Measurements from ENCODE around the gene CCM2.

Gene CCM2

DNA sequence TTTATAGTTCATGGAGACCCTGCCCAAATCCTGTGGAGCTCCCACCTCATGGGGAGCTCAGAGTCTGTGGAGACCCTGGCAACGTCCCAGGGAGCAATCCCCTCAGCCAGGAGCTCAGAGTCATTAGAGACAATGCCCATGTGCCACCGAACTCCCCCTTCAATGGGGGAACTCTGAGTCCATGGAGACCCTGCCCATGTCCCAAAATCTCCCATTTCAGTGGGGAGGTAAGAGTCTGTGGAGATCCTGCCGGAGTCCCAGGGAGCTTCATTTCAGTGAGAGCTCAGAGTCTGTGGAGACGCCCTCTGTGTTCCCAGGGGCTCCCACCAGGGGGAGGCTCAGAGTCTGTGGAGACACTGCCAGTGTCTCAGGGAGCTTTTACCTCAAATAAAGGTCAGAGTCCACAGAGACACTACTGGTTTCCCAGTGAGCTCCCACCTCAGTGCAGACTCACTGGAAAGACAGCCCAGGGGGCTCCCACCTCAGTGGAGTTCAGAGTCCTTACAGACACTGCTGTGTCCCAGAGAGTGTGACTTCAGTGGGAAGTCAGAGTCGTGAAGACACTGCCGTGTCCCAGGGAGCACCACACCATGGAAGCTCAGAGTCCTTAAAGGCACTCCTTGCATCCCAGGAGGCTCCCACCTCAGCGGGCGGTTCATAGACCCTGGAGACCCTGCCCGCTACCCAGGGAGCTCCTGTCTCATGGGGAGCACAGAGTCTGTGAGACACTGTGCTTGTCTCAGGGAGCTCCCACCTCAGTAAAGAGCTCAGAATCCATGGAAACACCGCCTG, 26.2 kb upstream of the CCM2 start:
- FAIRE-seq (no peak), DNase-seq (ENCODE audit: insufficient read length, low spot score) (no peak)
- no peak for TF ChIP-seq POLR2A (IDR thresholded peaks at IDR 0.05; ENCODE audit: low read depth, low read length)

DNA sequence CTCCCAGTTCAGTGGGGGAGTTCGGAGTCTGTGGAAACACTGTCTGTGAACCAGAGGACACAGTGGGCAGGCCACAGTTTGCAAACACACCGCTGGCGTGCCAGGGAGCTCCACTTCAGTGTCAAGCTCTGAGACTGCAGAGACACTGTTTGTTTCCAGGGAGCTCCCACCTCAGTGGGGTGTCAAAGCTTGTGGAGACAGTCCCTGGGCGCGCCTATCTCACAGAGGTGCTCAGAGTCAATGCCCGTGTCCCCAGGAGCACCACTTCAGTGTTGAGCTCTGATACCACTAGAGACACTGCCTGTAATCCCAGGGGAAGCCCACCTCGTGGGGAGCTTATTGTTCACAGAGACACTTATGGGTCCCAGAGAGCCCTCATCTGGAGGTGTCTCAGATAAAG, 25.5 kb upstream of the CCM2 start:
- DNase-seq (ENCODE audit: insufficient read length, low spot score): no peak
- TF ChIP-seq POLR2A (IDR thresholded peaks at IDR 0.05; ENCODE audit: low read depth, low read length): no peak
- FAIRE-seq: no peak

DNA sequence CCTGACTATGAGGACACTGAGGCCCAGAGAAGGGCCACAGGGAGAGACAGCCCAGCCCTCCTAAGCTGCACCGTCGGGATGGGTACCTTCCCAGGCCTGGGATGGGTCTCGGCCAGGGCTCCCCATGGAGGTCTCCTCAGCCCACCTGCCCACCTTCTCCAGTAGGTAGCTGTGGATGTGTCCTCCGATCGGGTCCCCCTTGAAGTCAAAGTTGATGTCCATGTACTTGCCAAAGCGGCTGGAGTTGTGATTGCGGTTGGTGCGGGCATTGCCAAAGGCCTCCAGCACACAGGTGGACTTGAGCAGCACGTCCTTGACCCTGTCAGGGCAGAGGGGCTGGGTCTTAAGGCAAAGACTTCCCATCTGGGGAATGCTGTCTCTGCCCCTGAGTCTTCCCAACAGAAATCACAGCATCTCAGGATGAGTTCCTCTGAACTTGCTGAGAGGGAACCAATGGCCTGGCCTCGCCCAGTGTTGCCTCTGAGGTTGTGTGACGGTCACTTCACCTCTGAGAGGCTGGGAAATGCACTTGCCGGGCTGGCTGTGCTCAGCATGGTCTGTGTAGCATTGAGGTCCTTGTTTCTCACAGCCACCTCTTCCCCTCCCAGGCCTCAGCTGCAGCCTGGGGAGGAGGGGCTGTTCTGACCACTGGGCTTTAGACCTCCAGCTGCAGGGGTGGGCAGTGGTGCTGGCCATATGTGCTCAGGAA, 24.5 kb upstream of the CCM2 start:
- DNase-seq (ENCODE audit: insufficient read length, low spot score) (no peak), FAIRE-seq (no peak)
- no peak for TF ChIP-seq POLR2A (IDR thresholded peaks at IDR 0.05; ENCODE audit: low read depth, low read length)

DNA sequence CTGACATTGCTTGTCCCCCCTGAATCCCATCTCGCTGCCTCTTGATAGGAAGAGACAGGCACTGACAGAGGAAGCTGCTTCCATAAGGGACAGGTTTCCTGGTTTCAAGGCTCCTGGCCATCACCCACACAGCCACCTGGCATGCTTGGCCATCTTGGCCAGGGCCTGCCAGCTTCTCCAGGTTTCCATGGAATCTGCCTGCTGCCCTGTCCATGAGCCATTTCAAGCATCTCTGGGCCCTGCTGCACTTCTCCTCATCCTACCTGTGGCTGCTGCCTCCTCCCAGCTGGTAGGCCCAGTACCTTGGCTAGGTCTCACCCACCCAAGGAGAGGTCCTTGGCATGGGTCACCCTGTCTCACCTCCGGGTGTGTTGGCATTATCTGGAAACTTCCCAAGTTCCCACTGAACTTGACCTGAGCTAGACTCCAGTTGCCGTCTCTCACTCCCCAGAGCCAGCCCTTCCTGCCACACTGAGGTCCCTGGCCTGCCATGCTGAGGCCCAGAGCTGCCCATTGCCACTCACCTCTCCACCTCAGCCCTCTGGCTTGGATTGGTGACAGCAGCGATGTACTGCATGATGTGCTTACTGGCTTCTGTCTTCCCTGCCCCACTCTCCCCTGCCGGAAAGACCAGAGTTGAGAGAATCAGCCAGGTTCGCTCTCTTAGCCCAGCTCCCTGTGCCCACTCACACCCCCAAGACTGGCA, 23.8 kb upstream of the CCM2 start:
- DNase-seq (ENCODE audit: insufficient read length, low spot score) (no peak), FAIRE-seq (no peak)
- no peak for TF ChIP-seq POLR2A (IDR thresholded peaks at IDR 0.05; ENCODE audit: low read depth, low read length)

DNA sequence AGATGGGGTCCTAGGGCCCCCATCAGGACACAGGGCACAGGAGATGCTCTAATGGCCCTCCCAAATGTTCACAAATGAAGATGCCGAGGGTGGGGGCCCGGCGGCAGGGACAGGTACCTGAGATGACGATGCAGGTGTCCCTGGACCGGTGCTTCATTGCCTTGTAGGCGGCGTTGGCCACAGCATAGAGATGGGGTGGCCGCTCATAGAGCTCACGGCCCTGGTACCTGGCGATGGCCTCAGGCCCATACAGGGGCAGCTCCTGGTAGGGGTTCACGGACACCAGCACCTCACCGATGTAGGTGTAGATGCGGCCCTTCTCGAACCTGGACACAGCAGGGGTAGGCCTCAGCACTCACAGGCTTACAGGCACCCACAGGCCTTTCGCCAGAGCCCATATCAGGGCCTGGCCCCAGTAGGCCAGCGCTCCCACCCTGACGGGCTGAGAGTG, 23.2 kb upstream of the CCM2 start:
- FAIRE-seq (no peak), DNase-seq (ENCODE audit: insufficient read length, low spot score) (no peak)
- no peak for TF ChIP-seq POLR2A (IDR thresholded peaks at IDR 0.05; ENCODE audit: low read depth, low read length)

DNA sequence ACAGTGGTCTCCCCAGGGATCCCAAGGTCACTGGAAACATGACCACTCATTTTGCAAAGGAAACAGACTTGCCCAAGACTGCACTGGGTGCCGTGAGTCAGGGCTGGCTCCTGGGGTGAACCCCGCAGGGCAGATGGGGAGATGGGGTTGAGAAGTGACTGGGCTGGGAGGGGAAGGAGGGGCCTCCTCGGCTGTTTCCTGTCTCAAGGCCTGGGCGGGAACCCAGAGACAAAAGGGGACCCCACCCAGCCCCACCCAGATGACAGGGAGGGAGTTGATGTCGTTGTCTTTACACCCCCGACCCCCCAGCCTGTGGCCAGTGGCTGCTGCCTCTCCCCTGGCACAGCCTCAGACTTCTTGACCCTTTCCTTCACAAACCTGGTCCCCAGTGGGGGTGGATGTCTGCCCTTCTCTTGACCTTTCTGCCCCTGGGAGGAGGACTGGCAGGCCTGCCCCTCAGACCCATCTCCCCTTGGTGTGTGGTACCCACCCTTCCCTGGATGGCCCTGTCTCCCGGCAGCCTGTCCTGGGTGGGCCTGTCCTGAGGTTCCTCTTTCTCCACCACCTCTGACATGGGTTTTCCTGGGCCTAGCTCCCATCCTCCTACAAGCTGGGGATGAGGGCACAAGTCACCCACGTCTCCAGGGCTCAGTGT, 22.6 kb upstream of the CCM2 start:
- DNase-seq (ENCODE audit: insufficient read length, low spot score) (peak; percentile 95), FAIRE-seq (no peak)
- no peak for TF ChIP-seq POLR2A (IDR thresholded peaks at IDR 0.05; ENCODE audit: low read depth, low read length)

DNA sequence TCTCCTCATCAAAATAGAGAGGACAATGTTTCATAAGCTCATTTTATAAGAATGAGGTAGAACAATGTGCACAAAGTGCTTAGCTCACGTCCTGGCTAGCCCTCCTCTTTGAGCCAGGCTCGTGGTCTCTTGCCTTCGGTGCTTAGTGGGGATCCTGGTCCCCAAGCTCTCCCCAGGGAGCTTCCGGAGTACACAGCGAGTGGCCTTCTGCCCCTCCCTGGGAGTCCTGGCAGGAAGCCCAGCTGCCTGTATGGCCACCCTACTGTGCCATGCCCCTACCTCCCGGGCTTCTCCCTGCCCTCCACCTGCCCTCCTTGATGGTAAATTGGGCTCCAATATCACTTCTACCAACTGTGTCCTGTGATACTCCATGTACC, 22.1 kb upstream of the CCM2 start:
- FAIRE-seq (no peak), DNase-seq (ENCODE audit: insufficient read length, low spot score) (peak; percentile 72)
- TF ChIP-seq POLR2A (IDR thresholded peaks at IDR 0.05; ENCODE audit: low read depth, low read length): no peak

DNA sequence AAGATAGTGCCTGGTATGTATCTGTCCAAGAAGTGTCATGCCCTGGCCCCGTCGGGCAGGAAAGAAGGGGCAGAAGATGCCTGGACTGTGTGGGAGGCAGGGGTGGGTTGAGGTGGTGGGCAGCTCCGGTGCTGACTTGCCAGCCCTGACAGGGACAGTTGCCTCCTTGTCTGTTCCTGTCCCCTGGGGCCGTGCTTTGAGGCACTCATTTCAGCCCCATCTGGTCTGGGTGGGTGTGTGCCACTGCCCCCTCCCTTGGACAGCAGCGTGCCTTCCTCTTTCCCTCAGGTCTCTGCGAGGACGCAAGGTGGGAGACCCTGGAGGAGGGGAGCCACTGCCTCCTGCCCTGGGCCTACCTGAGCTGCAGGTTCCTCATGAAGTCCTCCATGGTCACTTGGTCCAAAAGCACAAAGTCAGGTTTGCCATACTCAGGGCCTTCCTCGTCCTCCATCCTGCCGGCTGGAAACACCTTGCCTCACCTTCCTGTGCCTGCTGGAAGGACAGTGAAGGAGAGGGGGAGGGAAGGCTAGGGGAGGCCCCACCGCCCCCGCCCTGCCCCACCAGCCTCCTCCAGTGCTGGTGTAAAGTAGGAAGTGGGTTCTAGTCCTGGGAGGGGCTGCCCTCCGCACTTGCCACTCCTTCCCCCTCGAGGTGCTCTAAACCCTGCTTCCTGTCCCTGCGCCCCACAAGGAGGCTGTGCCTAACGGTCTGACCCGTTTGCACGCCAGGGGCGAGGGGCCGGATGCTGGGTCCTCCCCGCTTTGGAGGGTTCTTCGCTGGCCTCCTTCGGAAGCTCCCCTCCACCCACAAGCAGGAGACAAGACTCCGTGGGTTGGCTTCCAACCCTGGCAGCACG, 21.3 kb upstream of the CCM2 start, which contains the start of gene MYO1G:
TSS of gene MYO1G (minus strand) at position 505 of the 856 bp plus-strand sequence. CDS start at position 451, 54 bp downstream.
- DNase-seq (ENCODE audit: insufficient read length, low spot score) (no peak), FAIRE-seq (no peak)
- no peak for TF ChIP-seq POLR2A (IDR thresholded peaks at IDR 0.05; ENCODE audit: low read depth, low read length)

DNA sequence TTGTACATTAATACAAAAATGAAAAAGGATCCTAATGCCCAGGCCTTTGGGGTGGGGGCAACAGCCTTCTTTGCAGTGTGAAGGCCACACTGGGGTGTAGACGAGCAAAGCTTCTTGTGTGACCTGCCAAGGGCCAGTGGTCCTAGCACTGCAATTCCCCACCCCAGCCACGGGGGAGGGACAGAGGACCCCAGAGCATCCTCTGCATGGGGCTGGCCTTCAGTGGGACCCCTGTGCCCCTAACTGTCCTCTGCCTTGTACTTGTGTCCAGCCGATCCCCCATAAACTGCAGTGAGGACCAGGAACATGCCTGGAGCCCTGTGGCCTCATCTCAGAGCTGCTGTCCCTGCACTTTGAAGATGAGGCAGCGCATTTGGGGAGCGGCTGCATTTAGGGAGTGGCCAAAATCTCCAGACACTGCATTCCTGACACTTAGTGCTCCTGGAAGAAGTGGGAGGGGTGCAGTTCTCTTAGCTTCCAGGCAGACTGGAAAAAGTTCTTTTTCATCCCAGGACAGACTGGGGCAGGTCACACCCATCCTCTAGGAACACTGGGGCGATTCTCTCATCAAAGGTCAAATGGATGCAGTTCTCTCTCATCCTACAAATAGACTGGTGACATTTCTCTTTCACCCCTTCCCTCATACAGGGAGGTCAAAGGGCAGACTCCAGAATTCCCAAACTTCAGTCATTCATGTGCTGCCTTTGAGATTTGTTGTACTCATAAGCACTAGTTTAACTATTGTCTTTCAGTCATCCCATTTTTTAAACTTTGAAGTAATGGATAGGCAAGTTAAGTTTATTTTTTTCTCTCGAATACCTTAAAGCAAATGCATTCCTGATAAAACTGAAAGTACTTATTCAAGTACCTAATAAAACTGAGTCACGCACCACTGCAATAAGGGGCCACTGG, 20.3 kb upstream of the CCM2 start:
- DNase-seq (ENCODE audit: insufficient read length, low spot score) (no peak), FAIRE-seq (no peak)
- no peak for TF ChIP-seq POLR2A (IDR thresholded peaks at IDR 0.05; ENCODE audit: low read depth, low read length)

DNA sequence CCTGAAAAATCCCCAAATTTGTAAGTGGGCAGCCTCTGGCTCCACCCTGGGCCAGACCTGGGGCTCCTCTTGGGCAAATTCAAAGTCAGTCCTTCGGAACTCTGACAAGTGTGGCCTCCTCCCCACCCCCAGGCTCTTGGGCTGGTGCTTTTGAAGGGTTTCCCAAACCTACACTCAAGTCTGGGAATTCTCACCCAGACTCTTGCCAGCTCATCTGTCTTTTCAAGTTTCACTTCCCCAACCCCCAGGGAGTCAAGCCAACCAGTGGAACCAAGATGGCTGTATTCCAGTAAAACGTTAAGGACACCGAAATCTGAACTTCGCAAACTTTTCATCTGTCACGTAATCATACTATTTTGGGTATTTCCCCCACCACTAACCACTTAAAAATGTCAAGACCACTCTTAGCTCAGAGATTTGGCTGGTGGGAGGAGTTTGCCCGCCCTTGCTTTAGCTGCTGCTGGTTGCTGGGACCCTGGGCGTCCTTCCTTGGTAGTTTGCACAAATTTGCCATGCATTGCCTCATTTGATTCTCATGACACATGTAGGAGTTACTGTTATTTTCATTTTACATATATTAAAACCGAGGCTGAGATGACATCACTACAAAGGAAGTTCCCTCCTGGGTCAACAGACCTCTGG, 19.5 kb upstream of the CCM2 start:
- DNase-seq (ENCODE audit: insufficient read length, low spot score) (no peak), FAIRE-seq (no peak)
- no peak for TF ChIP-seq POLR2A (IDR thresholded peaks at IDR 0.05; ENCODE audit: low read depth, low read length)

DNA sequence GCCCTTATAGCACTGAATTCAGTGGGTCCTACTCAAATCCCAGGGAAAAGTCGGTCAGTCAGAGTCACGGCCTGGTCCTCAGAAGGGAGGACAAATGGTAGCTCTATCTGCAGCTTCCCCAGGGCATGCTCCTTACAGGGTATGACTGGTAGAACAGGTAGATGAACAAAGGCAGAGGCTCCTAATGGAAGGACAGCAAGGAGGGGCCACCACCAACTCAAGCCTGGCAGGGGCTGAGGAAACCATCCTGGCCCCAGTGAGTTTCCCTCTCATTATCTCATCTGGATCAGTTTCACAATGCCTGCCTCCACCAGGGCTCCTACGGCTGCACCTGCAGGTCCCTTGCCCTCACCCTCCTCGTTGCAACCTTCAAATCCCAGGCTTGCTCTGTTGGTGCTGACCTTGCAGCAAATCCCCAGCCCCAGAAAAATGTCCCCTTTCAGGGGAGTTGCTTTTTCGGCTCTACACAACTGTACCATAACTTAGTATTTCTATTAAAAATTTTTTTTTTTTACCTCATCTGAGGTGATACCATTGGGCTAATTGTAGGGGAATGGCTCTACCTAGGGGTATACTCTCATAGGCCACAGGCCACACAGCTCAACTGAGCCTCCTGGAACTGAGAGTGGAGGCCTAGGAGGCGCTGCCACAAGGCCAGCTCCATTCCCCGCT, 18.8 kb upstream of the CCM2 start:
- no peak for DNase-seq (ENCODE audit: insufficient read length, low spot score)
- no peak for TF ChIP-seq POLR2A (IDR thresholded peaks at IDR 0.05; ENCODE audit: low read depth, low read length)
- no peak for FAIRE-seq

Data from H54 (cell line).